Effector CD4-positive, alpha-beta T cell (primary cell): ENCODE results near the gene NAPEPLD.
A peak's percentile ranks its signal among the peaks of the same experiment; 100 is the strongest.
"Not testable (repeated sequence)": the region's sequence is repeated elsewhere in the genome, so short reads cannot be mapped to it uniquely, and the experiment has no call there.

Experiments
- DNase-seq: peaks from one replicate; pipeline ENCODE4 v3.0.0-alpha.2; 2020
- total RNA-seq: gene quantifications from one replicate; lab custom pipeline; 2026; lab: John Stamatoyannopoulos, UW

NAPEPLD gene
- 6.0 reads per million, percentile 23 among the genes with 10 or more reads in this experiment for total RNA-seq

DNA sequence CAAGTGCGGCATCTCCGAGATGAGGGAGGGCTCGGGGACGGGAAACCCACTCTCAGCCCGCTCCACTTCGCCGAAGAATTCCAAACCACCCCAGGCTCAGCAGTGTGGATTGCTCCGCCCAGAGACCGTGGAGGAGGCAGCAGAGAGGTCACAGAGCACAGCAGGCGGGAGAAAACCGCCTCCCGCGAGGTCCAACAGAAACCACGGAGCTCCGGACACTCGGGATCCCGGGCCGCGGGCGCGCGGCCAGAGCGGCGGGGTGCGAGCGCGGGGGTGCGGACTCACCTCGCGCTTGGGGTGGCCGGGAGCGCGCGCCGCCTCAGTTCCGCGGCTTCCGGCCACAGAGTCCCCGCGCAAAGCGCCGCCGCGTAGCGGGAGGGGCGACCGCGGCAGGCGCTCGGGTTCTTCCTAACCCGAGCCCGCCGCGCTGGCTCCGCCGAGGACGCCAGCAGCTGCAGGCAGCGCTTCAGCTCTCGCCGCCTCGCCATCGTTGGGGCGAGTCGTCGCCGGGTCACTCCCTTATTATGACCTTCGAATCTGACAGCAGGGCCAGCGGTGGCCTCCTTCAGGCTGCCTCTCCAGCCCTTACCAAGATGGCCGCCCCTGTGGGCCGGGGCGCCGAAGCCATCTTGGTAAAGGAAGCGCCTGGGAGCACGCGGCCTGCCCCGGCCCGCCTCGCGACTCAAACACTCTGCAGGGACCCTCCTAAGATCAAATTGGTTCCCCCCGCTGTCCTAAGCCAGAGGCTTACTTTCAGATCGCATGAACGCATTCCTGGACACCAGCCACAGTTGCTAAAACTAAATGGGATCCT is at the start of gene NAPEPLD:
Gene NAPEPLD (minus strand): TSS at position 106 of the 814 bp plus-strand sequence. CDS start 20,323 bp downstream, outside the sequence.
- DNase-seq, result peak; percentile 58

GRCh38 chr7:103198079-103198478 is 49.2 kb upstream of the NAPEPLD start:
- DNase-seq, result not testable (repeated sequence)

GRCh38 chr7:103195364-103195763 is 46.5 kb upstream of the NAPEPLD start:
- DNase-seq, result not testable (repeated sequence)

DNA sequence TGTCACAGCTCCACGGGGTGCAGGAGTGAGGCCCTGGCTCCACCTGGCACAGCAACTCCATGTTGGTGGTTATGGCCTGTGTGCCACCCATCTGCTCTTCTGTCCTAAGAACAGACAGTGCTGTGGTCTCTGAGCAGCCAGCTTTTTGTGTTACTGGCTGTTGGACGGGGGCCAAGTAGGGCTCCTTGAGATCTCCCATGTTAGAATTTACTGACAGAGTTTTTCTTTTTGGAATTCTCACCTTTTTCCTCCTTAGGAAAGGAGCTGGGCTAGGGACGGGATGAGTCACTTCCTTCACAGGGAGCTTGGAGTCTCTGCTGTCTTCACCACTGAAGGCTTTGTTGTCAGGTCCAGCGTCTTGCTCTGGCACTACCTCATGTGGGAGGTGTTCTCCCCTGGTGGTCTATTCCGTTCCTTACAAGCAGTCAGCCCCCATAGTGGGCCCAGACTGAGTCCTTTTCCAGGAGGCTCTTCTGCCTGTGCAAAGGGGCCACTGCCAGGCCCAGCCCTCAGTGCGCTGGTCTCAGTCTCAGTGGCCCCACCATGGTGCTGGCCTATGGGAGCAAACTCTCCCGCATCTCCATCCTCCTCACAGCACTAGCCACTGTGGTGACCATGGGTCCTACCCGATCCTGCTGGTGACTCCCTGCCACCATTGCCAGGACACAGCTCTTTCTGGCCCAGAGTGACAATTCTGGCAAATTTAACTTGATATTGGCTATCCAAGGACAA is 23.7 kb upstream of the NAPEPLD start:
- not testable (repeated sequence) for DNase-seq

DNA sequence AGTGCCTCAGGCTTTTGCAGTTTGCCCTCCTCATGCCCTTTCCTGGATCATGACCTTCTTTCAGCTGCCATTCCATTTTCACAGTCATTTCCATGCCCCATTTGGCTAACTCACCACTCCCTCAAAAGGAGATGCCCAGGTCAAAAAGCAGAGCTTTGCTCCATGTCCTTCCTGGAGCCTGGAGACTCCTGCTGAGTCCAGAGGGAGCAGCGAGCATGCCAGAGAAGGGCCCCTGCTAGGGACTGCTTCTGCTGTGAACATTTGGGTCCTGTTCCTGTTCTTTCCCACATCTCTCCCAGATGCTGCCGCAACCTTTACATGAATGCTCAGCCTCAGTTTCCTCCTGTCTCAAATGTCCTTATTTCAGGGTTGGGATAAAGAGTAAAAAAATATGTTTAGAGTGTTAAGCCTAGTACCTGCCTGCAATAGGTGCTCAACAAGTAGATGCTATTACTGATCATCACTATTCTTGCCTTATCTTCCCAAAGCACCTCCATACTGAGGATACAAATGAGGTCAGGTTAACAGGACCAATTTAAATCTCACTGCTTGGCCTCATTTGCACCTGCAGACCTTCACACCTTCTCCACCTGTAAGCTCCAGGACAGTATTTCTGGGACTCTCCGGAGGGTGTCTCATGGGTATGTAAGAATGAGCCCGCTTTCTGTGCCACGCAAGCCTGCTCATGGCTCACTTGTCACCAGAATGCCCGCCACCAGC is 23.0 kb upstream of the NAPEPLD start:
- not testable (repeated sequence) for DNase-seq

- DNase-seq, result not testable (repeated sequence)
These were observed 18.1 kb upstream of the NAPEPLD start for GRCh38 chr7:103166921-103167544.

DNA sequence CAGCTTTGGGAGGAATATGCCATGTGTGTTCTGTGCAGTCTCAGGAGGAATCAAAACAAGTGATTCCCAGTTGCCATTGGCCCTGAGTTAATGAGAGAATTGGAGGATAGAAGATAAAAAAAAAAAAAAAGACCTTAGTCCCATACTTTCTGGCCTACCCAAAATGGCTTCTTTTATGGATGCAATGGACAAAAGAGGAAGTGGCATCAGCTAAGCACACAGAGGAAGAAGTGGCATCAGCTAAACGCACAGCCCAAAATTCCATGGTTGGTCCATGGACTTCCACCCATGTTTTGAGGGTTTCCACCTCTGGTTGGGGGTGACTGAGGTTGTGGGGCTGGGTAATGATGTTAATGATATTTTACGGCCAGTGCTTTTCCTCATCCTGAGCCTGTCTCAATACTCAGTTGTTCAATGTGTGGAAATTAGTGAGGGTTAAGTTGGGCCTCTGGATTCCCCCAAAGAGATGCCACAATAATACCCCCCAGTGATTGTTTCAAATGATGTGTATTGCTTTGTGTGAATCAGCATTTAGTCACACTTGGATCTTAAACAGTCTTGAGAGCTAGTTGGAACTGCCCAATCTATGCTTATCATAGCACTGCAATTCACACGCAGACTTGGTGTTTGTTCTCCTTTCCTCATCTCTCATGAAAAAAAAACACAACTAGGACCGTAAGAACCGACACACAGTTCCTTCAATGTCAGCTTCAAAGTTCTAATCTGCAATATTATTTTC is 14.4 kb upstream of the NAPEPLD start:
- DNase-seq, result not testable (repeated sequence)

DNA sequence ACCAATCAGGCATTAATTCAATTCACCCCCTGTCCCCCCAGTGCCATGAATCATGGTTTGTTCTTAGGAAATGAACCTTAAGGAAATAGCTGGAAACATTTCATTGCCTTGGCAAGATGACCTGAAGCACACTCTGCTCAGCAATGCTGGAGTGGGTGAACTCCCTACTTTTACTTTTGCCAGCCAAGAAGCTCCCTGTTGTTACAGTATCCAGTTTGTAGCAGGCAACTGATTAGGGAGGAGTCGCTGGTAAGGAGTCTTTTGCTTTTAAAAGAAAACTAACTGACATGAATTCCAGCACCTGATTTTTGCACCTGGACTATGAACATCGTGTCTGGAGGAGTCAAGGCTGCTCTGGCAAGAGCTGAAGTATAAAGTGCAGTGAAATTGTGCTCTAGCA is 13.7 kb upstream of the NAPEPLD start:
- DNase-seq, result not testable (repeated sequence)

GRCh38 chr7:103161998-103162616 is 13.2 kb upstream of the NAPEPLD start:
- DNase-seq, result not testable (repeated sequence)

- DNase-seq, result not testable (repeated sequence)
These were observed 10.2 kb upstream of the NAPEPLD start for GRCh38 chr7:103159072-103159471.

GRCh38 chr7:103155331-103156024 is 6.6 kb upstream of the NAPEPLD start:
- not testable (repeated sequence) for DNase-seq

- no peak for DNase-seq
These were observed 5.1 kb upstream of the NAPEPLD start for GRCh38 chr7:103154042-103154441.

GRCh38 chr7:103152744-103153617 is 4.1 kb upstream of the NAPEPLD start:
- DNase-seq, result not testable (repeated sequence)

DNA sequence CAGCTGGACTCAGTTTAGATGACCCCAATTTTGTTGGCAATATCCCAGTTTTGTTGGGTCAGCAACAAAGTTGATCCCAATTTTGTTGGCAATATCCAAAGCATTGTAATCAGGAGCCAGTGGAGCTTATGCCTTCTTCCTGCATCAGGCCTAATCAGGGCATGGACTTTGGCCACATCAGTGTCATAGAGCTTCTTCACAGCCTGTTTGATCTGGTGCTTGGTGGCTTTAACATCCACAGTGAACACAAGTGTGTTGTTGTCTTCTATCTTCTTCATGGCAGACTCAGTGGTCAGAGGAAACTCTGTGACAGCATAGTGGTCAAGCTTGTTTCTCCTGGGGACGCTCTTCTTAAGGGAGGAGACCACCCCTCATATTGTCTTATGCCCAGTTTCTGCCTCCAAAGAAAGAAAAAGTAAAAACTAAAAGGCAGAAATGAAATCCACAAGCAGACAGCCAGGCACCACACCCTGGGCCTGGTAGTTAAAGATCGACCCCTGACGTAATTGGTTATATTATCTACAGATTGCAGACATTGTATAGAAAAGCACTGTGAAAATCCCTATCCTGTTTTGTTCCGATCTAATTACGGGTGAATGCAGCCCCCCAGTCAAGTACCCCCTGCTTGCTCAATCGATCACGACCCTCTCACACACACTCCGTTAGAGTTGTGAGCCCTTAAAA is 3.2 kb upstream of the NAPEPLD start:
- DNase-seq, result not testable (repeated sequence)

DNA sequence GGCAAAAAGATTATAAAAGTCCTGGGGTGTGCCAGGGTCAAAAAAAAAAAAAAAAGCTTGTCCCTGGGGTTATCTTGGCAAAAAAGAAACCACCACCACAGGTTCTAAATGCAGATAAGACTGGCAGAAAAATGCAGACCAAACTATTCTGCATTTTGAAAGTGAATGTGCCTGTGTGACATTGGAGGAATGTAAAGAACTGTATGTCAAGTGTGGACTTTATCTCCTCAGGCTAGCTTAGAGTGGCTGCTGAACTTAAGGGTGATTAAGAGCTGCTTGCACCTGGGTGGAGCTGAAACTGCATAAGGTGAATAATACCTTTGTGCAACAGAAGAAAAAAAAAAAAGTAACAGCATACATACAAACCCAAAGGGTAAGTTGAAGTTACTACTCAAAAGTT is 1.3 kb upstream of the NAPEPLD start:
- no peak for DNase-seq

DNA sequence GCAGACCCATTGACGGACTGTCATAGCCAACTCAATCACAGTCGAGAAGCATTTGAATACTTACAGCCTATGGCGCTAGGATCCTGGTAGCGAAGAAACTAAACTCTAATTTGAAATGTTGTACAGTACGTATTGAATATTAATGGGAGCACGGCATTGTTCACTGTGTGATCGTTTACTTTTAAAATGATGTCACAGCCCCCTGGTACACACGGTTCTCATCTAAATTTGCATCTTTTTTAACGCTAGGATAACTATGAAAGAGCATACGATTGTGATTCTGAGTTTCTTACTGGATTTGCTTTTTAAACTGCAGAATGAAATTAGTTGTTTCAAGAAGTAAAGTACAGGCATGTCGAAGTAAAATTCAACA is 895 bp upstream of the NAPEPLD start:
- no peak for DNase-seq

DNA sequence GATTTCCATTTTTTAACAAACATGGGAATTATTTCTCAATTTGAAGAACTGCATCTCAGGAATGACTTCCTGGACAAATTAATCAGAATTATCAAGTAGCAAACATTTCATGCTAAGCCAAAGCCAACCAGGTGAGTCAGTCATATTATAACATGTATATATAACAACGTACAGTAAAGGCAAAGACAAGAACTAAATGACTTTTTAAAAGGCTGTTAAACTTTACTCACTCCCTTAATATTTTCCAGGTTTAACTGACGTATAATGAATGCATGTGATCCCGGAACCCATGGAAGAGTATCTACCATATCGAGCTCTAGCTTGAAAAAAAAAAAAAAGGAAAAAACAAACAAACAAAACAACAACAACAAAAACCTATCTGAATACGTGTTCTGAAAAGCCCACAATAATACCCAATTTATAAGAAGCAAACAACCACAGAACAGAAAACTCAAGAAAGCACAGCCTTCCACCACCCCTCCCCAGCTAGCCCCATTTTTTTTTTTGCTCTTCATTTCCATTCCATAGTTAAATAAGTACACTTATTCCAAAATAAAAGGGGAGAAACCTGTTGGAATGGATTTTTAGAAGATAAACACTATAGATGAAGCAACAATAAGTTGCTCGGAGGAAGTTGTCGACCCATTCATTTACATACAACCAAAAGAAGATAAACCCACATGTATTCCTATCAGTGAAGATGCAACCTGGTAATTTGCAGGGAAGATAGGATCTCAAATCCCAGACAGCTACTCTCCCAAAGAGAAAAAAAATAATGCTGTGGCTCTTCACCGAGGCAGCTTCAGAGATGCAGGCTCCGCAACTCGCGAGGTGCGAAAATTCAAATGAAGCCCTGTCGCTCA is 537 bp downstream of the NAPEPLD start:
- DNase-seq, result no peak

DNA sequence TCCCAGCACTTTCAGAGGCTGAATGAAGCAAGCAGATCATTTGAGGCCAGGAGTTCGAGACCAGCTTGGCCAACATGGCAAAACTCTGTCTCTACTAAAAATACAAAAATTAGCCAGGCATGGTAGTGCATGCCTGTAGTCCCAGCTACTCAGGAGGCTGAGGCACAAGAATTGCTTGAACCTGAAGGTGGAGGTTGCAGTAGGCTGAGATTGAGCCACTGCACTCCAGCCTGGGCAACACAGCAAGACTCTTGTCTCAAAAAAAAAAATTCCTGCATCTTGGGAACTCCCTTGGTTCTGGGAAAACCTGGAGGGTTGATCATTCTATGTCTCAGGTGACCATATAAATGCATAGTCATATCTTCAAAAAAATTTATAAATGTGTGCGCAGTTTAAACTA is 4.1 kb downstream of the NAPEPLD start:
- not testable (repeated sequence) for DNase-seq
